GM12872 (cell line): ENCODE measurements around the gene RGS4.

ENCODE experiments used
- TF ChIP-seq, protein P1 (sequence below): IDR thresholded peaks from 3 replicates; pipeline ENCODE4 v1.5.1; 2011; ENCODE audit warnings: low read depth, mild to moderate bottlenecking, low read length, moderate library complexity; ENCODE audit not compliant: insufficient read depth

Gene RGS4

DNA sequence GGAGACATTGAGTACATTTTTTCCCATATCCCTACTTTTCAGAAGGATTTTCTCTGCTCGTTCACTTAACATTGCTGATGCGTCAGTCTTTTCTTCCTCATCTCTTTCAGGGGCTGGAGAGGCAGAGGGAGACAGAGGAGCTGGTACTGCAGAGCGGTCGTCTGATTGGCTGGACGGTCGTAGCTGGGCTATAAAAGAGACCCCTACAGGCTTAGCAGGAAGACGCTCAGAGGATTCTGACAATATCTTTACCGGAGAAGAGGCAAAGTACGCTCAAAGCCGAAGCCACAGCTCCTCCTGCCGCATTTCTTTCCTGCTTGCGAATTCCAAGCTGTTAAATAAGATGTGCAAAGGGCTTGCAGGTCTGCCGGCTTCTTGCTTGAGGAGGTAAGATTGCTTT lies at the start of gene RGS4:
Gene RGS4 (plus strand): TSS at position 220 of the 400 bp plus-strand sequence. CDS start 124 bp downstream, at position 344.
- TF ChIP-seq, protein P1, sequence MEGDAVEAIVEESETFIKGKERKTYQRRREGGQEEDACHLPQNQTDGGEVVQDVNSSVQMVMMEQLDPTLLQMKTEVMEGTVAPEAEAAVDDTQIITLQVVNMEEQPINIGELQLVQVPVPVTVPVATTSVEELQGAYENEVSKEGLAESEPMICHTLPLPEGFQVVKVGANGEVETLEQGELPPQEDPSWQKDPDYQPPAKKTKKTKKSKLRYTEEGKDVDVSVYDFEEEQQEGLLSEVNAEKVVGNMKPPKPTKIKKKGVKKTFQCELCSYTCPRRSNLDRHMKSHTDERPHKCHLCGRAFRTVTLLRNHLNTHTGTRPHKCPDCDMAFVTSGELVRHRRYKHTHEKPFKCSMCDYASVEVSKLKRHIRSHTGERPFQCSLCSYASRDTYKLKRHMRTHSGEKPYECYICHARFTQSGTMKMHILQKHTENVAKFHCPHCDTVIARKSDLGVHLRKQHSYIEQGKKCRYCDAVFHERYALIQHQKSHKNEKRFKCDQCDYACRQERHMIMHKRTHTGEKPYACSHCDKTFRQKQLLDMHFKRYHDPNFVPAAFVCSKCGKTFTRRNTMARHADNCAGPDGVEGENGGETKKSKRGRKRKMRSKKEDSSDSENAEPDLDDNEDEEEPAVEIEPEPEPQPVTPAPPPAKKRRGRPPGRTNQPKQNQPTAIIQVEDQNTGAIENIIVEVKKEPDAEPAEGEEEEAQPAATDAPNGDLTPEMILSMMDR: no peak

DNA sequence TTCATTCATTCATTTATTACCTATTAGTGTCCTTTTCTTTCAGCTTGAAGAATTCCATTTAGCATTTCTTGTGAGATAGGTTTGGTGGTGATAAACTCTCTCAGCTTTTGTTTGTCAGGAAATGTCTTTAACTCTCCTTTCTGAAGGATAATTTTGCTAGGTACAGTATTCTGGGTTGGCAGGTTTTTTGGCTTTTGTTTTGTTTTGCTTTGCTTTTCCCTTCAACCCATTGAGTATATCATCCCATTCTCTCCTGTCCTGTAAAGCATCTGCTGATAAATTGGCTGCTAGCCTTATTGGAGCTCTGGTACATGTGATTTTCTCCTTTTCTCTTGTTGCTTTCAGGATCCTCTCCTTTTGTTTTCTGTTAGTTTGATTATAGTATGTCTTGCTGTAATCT lies 47.0 kb upstream of the RGS4 start:
- TF ChIP-seq, protein P1: no peak

DNA sequence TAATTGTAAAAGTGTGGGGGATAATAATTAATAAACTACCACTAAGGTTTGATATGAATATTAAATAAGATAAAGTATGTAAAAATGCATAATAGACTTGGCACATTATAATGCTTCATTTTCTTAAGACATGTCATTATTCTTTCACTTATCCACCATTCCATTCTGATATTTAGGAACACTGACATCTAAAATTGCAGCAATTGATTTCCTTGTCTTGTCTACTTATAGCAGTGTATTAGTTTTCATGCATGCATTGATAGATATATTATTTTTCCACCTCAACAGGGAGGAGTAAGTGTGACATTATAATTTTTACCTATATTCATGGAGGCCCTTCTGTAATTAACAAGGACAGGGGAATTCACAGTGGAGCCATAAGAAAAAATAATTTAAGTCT lies 41.6 kb upstream of the RGS4 start:
- TF ChIP-seq, protein P1: no peak

DNA sequence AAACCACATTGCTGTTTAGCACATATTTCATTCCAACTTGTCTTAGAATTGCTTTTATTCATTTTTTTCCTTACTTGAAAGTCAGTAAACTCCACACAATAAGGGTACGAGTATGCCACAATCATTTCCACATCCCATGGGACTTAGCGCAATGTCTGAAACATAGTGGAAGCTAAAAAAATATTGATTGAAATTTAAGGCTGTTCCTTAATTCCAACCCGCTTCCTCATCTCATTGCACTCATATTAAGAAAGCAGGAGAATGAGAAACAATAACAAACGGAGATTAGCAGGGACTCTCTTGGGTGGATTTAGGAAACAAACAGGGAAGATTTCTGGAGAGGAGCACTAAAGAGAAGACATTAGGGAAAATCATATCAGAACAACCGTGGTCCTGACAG lies 39.3 kb upstream of the RGS4 start:
- TF ChIP-seq, protein P1: no peak

DNA sequence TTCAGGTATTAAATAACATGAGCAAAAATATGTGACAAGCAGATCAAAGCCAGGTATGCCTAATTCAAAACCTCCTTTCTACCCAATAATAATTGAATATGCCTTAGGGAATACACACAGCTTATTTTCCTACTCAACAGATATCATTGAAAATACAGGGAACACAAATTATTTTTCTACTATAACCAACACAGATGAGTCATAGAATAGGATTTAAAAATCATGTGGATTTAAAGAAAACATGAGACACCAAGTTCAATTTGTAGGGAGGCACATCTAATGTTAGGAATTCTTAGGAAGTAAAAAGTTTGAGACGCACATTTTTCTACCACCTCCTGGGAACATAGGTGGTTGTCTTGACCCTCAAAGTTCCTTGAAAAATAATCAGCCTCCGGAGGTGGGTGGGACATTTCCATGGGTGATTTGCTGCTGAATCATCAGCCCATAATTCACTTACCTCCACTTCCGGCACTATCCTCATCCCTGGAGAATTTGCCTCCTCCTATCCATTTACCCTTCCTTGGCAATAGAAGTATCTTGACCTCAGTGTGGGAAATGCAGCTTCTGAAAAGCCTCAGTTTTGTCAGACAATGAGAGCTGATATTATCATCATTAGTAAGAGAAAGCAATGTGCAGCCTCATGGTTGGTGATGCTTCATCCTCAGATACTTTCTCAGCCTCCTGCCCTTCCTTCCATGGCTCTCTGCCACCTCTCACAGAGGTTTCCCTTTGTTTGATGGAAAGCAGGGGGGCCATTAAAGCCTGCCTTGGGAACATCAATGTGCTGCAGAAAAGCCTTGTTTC lies 33.5 kb upstream of the RGS4 start:
- TF ChIP-seq, protein P1: no peak

DNA sequence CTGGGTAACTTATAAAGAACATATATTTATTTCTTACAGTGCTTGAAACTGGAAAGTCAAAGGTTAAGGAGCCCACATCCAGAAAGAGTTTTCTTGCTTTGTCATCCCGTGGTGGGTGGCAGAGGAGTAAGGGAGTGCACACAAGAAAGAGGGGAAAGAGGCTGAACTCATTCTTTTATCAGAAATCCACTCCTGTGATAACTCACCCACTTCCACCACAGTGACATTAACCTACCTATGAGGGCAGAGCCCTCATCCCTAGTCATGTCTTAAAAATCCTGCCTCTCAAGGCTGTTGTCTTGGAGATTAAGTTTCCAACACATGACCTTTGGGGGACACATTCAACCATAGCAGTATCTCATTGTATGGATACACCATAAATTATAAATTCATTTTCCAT lies 32.5 kb upstream of the RGS4 start:
- TF ChIP-seq, protein P1: no peak

DNA sequence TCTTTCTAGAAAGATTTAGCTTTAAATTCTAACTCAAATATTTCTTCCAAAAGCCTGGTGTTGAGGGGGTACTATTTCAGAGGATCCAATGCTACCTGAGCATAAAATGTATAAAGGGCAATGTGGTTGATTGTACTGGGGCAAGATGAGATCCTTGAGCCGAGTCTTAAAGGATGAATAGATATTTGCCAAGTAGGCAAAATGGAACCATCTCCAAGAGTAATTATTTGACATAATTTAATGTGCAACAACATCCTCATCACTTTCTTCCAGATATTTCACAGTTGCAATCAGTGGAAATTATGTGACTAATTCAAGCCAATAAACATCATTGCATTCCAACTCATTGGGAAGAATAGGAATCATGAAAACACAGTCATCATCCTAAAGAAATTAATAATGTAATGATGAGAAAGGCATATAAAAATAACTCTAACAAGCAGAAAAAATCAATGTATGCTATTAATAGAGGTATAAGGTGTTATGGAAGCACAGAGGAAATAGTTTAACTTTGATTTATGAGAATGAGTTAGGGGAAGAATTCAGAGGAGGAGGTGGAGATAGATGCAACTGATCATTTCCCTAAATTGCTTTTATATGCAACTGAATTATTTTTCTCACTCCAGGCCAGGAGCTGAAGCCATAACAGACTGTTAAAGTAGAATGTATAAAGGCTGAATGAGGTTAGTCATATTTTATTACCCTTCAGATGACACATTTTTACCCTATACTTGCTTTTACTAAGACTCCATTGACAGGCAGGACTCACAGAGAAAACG lies 30.0 kb upstream of the RGS4 start:
- TF ChIP-seq, protein P1: no peak
